ENCODE data around the gene GALNT2.
A peak's percentile ranks its signal among the peaks of the same experiment; 100 is the strongest.

GALNT2 gene

DNA sequence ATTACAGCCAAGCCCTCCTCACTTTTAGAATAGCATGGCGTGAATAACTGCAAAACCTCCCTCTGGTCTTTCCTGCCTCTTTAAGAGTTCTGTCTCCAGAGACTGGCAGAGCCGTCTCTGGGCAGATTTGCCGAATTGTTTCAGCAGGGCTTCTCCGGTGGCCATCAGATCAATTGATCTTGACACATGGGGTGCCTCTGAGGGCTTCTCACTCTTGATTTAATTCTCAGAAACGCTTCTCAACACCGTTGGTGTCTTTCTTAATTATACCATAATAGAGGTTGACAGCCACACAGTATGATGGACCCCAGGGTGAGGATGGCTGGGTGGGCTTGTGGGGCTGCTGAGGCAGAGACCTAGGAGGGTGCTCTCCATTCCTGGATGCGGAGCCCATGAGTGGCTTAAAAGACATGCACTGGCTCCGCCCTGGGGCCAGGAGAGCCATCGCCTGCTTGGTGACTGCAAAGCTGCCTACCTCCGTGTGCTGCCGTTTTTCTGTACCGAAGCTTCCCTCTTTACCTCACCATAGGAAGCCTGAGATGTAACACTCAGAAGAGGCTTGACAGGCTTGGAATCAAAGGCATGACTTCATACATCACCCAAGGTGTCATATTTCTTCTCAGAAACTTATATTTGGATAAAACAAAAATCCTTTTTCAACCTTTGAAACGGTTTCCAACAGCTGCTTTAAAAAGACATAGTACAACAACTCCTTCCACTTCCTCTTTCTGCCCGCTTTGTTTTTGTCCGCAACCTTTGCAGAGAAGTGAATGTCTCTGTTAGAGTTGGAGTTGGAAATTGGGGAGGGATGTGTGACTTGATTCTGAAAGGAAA, 82.9 kb downstream of the GALNT2 start:
- no peak for DNase-seq

DNA sequence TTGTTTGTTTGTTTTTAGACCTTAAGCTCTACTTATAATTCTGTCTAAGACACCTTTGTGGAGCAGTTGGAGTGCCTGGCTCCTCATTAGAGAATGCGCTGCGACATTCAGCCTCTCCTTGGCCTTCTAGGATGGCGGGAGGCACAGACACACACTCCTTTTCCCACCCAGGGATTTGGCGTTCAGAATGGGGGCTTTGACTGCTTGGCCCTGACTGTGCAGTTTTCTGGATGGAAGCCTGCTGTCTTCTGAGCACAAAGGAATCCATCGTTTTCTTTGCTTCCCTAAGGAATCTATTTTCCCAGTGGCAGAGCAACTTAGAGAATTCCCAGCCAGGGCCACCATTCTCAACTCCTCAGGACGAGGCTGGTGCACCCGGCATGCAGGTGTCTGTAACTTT, 83.6 kb downstream of the GALNT2 start:
- no peak for DNase-seq

DNA sequence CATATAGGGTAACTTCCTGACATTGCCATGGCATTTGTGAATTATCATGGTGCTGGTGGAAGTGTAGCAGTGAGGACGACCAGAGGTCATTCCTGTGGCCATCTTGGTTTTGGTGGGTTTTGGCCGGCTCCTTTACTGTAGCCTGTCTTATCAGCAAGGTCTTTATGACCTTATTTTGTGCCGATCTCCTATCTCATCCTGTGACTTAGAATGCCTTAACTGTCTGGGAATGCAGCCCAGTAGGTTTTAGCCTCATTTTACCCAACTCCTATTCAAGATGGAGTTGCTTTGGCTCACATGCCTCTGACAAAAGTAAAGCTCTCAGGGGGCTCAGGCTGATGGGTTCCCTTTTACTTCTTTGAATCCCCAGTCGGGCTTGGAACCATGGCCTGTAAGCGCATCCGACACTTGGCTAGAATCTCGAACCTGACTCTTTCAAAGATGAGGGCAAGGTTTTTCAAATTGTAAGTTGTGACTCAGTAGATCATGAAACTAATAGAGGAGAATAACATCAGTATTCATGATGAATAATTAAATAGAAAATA, 85.0 kb downstream of the GALNT2 start:
- no peak for DNase-seq

DNA sequence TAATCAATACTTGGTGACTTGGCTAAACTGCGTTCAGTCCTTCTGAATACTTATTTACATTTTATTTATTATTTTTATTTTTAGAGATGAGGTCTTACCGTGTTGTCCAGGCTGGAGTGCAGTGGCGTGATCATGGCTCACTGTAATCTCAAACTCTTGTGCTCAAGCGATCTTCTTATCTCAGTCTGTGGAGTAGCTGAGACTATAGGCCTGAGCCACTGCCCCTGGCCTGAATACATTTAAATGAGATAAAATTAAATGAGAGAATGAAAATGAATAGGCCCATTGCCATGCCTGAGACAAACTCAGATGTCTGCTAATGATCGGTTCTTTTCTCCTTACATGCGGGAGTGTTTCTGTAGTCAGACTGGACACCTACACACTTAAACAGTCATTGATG, 86.0 kb downstream of the GALNT2 start:
- no peak for DNase-seq

DNA sequence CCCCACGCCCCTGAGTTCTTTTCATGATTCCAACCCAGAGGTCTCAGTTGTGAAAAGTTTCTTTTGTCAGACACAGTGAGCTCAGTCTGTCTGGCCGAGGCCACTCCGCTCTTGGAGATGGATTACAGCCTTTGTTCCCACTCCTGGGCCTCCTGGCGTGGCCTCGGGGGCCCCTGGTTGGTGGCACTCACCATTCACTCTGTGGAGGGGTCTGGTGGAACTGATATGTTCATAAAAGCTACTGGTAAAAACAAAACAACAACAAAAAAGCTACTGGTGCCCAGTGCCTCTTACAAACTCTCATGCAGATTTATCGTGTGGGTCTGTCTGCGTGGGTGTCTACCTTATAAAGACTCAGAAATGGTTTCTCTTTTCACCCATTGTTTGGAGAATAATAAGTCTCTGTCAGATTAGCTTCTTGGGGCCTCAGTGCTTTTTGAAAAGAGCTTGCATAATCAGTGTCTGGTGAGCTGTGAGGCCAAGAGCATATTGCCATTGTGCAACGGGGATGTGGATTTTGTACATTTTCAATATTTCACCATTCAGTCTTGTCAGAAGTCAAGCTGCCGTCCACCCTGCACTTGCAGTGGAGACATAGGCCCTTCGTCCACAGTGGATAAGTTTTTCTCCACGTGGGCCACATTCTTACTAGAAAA, 86.7 kb downstream of the GALNT2 start:
- DNase-seq = no peak

DNA sequence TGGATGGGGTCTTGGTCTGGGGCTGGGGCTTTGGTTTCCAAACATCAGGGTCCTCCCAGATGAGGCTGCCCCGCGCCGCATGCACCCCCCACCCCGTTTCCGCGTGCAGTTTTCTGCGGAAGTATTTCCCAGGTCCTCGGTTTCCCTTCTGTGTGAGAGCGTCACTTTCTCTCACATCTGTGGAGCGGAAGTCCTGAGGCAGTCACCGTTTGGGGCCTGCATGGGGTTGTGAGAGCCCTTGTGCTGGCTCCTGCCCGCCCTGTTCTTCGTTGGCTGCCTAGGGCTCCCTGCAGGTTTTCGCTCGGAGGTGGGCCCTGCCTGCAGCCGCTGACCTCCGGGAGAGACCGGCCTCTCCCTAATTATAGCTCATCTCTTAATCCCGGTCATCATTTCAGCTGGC, 88.0 kb downstream of the GALNT2 start:
- no peak for DNase-seq

DNA sequence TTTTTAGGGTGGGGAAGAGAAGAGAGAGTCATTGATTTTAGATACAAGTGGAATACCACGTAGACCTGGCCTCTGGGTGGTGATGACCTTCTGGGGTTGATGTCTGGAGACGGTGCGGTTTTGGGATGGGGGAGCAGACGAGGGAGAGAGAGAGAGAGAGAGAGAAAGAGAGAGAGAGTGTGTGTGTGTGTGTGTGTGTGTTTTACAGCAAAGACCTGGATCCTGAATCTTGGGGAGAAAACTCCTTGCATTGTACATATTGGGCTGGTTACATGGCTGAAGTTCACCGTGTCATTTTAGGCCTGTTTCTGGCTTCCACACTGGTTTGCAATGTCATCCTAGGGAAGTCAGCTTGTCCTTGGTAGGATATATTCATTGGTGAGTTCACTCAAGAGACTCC, 89.0 kb downstream of the GALNT2 start:
- DNase-seq = no peak

DNA sequence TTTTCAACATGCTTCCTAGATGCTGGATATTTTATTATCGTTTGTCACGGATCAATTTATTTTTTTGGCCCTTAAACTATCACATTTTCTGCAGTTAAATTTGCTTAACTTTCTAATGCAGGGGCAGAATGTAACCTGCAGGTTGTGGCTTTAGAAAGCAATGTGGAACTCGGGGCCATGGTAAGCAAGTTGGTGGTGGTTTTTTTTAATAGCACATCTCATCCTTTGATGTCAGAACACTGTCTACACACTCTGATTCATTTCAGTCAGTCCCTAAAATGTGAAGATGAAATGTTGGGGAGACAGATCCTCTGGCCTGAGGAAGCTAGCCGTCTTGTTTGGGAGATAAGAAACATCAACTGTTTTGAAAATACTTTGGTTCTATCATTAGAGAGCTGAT, 89.5 kb downstream of the GALNT2 start:
- DNase-seq = no peak

DNA sequence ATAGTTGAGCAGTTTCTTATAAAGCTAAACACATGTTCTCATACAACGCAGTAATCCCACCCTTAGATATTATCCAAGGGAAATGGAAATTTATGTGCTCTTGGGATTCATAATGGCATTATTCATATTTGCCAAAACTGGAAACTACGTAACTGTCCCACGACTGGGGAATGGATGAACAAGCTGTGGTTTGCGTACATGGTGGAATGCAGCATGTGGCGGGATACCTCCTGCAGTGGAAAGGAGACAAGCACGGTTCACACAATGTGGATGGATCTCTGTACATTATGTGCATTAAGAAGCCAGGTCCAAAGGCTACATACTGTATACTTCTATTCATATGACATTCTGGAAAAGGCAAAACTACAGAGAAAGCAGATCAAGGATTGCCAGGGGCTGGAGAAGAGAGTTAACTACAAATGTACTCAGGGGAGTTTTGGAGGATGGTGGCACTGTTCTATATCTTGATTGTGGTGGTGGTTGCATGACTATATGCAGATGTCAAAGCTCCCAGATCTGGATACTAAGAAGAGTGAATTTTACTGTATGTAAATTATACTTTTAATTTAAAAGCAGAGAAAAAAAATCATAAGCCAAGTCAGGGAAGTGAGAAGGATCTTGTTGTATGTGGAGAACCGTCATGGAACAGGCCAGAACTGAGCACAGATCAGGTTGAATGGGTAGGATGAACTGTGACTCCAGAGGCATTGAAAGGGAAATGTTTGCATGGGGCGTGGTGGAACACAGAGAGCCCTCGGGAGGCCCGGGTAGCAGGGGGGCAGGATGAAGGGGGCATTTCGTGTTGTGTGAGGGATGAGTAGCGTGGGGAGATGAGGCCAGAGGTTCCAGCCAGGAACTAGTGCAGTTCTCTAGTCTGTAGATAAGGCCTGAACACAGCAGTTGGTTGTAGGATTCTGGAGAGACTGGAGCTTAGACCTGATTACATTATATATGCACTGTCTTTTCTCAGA, 90.7 kb downstream of the GALNT2 start:
- DNase-seq = no peak

DNA sequence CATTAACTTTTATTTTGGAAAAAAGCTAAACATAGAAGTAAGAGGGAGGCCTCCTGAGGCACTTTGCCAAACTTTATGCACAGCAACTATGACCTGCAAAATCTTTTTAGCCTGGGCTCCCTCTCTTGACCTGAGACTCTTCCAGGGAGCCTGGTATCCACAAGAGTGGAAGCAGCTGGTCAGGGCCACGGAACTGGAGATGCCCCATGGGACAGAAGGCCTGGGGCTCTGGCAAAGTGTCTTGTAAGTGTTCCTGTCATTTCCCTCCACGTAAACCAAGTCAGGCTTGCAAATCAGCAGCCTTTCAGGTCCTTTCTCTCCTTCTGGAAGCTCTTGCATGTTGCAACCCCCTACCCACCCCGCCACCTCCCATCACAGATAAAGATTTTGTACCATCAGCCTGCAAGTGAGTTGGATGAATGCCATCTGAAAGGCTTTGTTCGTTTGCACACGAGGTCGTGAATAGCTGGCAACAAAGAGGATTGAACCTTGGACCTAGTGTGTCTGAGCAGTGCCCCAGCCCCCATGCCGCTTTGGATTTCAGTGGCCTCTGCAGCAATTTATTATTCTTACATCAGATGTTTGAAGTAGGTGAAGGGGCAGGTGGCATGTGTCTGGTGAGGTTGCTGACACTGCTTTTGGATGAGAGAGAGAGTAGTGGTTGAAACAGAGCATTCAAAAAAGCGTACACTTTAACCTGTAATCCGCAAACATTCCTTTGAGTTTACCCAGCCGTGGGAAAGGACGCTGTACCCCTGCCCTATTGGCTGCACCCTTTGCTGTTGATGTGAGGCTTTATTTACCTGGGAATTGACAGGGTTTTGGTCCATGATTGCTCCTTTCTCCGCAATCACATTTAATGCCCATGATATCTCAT, 91.6 kb downstream of the GALNT2 start:
- DNase-seq = no peak

DNA sequence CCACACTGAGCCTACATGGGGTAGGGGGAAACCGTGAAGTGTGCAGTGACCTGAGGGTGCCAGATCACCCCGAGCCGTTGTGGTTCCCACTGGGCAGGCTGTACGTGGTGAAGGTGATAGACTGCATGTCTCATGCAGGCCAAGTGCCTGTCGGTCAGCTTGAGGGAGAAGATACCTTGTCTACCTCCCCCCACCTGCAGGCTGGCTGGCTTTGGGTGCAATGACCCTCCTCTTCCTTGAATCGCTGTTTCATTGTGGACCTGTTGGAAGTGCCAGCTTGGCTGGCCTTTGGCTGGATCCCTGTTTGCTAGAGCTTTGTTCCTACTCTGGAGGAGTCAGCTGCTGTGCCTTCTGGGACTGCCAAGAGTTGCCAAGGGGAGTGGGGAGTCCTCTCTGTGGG, 92.5 kb downstream of the GALNT2 start:
- no peak for DNase-seq

DNA sequence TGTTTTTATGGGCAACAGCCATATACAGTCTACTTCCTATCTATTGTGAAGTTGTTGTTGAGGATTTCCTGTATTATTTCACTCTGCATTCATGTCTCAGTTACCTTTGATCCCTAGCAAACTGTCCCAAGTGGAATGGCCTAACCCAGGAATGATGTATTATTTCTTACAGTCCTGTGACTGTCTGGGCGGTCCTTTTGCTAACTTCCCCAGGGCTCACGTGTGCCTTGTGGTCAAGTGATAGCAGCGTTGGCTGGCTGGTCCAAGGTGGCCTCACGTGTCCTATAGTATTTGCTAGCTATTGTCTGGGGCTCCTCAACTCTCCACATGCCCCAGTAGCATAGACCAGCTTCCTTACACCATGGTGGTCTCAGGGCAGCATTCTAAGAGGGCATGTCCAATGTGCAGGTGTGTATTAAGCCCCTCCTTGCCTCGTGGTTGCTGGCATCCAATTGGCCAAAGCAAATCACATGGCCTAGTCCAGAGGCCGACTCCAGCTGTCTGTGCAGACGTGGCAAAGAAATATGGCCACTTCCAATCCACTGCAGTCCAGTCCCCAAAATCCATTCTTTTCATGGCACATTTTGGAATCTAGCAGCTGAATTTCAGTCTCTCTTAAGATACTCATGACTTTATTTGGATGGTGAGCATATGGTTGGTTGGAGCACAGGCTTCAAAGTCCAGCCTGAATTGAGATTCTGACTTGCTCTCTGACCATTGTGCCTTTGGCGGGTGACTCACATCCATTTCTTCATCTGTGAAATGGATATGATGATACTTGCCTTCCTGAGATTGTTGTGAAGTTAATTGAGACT, 94.1 kb downstream of the GALNT2 start:
- no peak for DNase-seq

DNA sequence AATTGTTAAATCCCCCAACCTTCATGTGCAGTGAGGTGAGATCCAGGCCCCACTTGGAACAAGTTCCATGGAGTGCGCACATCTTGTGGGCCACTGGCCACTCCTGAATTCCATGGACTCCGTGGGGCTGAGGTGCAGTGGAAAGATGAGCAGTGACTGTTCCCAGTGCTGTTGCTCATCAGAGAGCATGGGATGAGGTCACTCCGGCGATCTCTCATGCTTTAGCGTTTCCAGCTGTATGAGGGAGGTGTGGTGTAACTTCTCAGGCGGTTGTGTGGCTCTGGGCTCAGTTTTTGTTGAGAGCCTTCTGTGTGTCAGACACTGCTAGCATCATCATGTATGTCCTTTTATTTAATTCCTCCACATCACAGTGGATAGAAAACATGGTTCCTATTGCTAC, 96.2 kb downstream of the GALNT2 start:
- no peak for DNase-seq

DNA sequence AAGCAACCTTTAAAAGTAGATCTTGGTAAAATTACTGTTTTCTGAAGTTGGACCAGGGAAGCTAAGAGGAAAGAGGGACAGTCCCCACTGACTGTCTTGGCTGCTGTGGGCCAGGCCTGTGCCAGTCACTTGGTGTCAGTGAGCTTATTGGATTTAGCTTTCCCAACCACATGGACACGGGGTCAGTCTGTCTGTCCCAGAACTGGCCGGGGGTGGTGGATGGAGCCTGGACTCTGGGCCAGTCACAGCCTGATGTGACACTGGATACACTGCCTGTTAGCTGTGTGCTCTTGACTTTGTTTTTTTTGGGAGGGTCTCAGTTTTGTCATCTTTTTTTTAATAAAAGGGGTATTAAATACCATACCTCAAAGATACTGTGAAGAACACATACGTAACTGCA, 96.7 kb downstream of the GALNT2 start:
- no peak for DNase-seq

DNA sequence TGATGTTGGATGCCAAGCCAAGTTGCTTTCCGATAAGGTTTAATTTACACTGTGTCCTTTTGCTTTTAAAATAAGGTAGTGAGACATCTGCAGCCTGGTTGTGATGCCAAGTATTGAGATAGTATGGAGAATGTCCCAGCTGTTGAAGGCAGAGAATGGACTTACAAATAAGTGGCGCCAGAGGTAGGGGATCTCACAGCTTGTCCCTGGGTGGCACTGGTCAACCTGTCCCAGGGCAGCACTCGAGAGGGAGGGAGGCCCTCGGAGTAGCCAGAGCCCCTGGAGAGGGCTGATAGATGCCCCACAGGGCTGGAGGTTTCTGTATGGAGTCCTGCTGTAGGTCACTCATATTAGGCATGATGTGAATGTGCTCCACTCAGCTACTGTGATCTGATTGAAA, 98.5 kb downstream of the GALNT2 start:
- DNase-seq = no peak

DNA sequence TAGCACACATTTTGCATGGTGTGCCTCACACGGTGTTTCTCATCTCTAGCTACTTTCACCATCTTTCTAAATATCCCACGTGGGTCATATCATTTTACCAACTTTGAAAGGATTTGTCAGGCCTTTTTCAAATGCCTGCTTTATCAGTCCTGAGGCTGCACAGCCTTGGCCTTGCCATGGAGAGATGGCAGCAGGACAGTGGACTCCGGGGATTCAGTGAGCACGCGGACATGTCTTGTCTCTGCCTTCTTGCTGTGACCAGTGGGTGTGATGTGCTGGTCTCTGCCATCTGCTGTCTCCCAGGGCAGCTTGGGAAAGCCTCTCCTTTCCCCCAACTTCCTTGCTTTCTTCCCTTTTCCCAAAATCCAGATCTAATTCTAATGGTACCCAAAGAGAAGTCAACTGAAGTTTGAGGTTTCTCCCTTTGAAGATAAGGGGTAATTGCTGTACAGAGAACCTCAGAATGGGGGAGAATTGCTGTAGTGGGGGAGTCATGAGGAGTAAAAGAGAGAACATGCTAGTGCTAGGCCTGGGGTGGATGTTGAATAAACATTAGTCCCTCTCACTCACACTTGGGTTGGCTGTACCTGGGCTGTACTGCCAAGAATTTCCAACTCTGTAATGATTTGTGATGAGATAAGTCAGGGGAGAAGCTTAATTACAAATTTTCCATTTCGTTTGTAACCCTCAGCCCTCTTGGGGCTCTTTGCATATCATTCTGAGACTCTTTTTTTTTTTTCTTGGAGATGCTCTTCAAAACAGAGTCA, 99.5 kb downstream of the GALNT2 start:
- no peak for DNase-seq

DNA sequence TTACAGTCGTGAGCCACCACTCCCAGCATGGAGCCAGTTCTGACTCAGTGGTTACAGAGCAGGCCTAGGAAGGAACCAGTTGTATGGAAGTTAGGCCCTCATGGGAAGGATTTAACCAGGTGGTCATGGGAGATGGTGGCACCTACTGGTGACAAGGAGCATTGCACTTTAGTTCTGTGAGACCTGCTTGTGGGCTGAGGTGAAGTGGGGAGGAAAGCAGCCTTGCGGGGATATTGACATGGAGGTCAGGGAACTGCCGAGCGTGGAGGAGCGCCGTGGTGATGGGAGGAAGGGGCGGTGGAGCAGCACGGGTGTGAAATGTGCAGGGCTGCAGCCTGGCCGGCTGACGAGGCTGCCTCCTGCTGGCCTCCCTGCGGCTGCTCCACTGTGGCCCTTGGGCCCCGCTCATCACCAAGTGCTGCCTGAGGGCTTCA, 100.4 kb downstream of the GALNT2 start:
- peak; percentile 48 for DNase-seq

DNA sequence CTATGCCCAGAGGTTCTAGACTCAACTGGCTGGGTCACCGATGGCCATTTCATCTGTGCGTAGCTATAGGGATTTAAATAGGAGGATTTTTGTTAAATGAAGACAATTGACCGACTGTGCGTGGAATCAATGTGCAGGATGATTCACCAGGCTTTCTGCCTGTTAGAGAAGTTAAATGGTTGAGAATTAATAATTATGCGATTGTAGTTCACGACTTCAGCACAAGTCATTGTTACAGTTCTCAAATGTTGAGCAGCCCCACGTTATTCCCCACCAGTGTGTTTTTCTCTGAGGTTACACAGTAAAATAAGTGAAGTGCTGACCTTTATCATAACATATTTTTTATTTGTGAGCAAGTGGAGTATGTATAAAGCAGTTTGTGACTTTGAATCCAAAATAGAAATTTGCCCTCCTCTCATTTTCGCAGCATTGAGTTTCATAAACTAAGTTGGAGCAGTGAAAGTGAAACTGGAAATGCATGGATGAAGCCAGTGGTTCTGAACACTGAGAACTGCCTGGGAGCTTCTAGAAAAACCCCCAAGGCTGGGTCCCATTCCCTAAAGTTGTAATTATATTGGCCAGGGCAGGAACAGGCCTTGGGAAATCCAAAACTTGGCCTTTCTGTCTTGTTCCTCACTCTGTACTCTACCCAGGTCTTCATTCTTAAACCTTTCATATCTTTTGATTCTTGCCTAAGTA, 102.6 kb downstream of the GALNT2 start:
- DNase-seq = no peak

DNA sequence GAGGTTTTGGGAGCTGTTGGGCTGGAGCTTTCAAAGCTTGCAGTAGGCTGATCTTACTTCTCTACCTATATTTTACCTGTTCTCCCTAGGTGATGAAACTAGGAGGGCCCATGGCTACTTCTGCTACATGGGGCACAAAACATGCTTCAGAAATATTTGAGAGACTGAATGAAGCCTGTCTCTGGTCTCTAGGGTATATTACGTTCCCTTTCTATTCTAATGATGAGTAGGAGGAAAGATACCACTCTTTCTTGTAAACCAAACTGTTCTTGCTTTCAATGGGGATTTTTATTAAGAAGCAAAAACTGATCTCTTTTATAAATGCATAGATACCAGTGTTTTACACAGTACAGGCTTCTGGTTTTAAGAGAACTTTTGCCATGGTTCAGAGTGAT, 103.1 kb downstream of the GALNT2 start:
- no peak for DNase-seq

DNA sequence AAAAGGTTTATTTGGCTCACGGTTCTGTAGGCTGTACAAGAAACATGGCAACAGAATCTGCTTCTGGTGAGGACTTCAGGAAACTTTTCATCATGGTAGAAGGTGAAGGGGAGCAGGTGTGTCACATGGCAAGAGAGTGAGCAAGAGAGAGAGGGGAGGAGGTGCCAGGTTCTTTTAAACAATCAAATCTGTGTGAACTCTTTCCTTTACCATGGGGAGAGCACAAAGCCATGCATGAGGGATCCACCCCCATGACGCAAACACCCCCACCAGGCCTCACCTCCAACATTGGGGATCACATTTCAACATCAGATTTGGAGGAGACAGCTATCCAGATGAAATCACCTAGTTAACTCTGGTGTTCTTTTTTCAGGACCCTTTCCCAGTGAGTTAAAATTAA, 103.6 kb downstream of the GALNT2 start:
- no peak for DNase-seq
